HG02678 (cell line): ENCODE measurements around the gene CDKN1C.

Experiments
- ATAC-seq: cut with Tn5 transposase; IDR thresholded peaks from one replicate; pipeline ENCODE4 v1.9.1; 2021; ENCODE audit warnings: mild to moderate bottlenecking, moderate library complexity; ENCODE audit not compliant: unreplicated experiment

The CDKN1C gene

GRCh38 chr11:2833716-2834502 is 51.7 kb downstream of the CDKN1C start:
- no peak for ATAC-seq
